GM13976 (cell line): ENCODE results near the gene MYCBP.

Experiments used
- DNase-seq: peaks from one replicate; pipeline ENCODE4 v3.0.0; 2012; ENCODE audit warnings: low spot score
- in situ Hi-C: fragments of 300-500 bp; cut with MboI; formaldehyde crosslinking; loops from one replicate; pipeline ENCODE4 v1.12.0; 2022; ENCODE audit warnings: low sequenced_read_pairs, mixed read lengths, inconsistent platforms; ENCODE audit not compliant: unreplicated experiment
- TF ChIP-seq, protein P1 (sequence below): IDR thresholded peaks from 2 replicates; pipeline ENCODE4 v1.5.1; 2012; ENCODE audit warnings: borderline replicate concordance, mild to moderate bottlenecking; ENCODE audit not compliant: insufficient read depth; ENCODE audit errors: extremely low read depth, missing control alignments, control extremely low read depth

The MYCBP gene

DNA sequence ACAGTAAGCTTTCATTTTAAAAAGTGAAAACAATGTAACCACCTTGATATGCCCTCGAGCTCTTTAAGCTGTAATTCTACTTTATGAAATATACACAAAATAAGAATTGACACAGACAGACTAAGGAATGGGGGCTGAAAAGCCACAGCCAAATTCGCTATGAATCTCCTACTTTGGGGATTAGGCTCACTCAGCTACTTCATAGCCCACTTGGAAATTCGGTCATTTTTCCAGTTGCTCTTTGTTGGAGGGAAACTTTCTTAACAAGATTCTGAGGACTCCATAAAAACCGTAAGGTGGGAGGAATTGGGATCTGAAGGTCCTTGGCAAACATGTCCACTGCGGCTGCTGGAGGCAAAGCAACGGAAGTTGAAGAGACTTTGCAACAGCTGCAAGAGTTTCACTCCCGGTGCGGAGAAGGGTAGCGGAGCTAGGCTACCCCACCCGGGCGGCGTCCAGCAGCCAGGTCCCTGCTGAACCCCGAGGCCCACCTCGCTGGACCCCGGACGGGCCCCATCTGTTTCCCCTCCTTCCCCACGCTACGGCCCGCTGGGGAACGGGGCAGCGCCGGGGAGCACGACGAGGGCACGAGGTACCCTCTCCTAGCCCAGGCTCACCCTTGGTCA, 634 bp downstream of the MYCBP start:
- TF ChIP-seq, protein P1, sequence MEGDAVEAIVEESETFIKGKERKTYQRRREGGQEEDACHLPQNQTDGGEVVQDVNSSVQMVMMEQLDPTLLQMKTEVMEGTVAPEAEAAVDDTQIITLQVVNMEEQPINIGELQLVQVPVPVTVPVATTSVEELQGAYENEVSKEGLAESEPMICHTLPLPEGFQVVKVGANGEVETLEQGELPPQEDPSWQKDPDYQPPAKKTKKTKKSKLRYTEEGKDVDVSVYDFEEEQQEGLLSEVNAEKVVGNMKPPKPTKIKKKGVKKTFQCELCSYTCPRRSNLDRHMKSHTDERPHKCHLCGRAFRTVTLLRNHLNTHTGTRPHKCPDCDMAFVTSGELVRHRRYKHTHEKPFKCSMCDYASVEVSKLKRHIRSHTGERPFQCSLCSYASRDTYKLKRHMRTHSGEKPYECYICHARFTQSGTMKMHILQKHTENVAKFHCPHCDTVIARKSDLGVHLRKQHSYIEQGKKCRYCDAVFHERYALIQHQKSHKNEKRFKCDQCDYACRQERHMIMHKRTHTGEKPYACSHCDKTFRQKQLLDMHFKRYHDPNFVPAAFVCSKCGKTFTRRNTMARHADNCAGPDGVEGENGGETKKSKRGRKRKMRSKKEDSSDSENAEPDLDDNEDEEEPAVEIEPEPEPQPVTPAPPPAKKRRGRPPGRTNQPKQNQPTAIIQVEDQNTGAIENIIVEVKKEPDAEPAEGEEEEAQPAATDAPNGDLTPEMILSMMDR = no peak
- in situ Hi-C loops = no loop called here
- DNase-seq = peak; percentile 52

DNA sequence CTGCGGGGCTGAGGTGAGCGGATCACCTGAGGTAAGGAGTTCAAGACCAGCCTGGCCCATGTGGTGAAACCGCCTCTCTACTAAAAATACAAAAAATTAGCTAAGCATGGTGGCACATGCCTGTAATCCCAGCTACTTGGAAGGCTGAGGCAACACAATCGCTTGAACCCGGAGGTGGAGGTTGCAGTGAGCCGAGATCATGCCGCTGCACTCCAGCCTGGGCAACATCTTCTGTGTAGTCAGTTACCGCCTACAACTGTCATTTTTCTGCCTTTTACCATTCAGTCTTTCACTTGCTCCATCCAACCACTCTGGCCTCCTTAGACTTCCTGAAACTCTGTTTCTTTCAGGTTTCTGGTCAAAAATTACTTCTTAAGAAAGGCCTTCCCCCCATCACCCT, 2.2 kb downstream of the MYCBP start:
- no peak for DNase-seq
- TF ChIP-seq, protein P1 = no peak
- in situ Hi-C loops = no loop called here

DNA sequence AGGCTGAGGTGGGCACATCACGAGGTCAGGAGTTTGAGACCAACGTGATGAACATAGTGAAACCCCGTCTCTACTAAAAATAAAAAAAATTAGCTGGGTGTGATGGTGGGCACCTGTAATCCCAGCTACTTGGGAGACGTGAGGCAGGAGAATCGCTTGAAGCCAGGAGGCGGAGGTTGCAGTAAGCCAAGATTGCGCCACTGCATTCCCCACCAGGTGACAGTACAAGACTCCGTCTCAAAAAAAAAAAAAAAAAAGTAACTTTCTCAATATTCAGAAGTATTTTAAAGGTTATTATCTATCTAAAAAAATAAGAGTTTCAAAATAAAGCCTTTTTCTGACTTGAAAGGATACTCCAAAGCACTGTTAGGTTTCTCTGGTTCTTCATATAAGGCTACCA, 5.9 kb downstream of the MYCBP start:
- no peak for DNase-seq
- TF ChIP-seq, protein P1 = no peak
- in situ Hi-C loops = no loop called here

DNA sequence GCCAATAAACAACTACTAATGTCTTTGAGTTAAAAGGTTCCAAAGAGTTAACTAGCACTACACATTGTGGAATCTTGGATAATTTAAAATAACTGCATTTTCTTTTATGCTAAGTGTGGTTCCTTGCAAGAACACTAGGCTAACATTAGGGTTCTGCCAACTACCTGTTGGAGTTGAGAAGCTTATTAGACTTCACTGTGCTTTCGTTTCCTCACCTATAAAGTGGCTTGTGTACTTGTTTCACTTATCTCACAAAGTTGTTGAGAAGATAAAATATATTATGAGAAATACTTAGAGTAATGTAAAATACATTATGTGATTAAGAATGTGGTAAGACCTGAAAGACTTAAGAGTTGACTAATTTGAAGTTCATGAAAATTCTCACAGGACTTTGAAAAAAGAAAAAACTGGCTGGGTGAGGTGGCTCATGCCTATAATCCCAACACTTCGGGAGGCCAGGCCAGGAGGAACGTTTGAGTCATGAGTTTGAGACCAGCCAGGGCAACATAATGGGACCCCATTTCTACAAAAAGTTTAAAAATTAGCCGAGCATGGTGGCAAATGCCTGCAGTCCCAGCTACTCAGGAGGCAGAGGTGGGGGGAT, 7.9 kb downstream of the MYCBP start:
- in situ Hi-C loops = no loop called here
- TF ChIP-seq, protein P1 = no peak
- no peak for DNase-seq

DNA sequence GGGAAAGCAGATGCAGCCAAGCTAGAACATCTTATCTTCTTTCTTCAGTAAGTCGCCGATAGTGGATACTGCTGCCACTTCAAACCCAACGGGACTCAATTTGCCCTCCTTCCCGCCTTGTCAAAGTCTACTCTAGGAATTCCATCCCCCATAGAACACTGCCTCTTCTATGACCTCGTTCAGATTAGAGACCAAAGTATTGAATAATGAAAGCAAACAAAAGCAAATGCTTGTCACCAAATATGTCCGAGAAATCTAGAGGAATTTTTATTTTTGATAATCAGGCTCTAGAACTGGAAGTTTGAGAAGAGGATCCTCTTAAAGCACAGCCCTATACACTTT, 12.7 kb downstream of the MYCBP start:
- in situ Hi-C loops = no loop called here

DNA sequence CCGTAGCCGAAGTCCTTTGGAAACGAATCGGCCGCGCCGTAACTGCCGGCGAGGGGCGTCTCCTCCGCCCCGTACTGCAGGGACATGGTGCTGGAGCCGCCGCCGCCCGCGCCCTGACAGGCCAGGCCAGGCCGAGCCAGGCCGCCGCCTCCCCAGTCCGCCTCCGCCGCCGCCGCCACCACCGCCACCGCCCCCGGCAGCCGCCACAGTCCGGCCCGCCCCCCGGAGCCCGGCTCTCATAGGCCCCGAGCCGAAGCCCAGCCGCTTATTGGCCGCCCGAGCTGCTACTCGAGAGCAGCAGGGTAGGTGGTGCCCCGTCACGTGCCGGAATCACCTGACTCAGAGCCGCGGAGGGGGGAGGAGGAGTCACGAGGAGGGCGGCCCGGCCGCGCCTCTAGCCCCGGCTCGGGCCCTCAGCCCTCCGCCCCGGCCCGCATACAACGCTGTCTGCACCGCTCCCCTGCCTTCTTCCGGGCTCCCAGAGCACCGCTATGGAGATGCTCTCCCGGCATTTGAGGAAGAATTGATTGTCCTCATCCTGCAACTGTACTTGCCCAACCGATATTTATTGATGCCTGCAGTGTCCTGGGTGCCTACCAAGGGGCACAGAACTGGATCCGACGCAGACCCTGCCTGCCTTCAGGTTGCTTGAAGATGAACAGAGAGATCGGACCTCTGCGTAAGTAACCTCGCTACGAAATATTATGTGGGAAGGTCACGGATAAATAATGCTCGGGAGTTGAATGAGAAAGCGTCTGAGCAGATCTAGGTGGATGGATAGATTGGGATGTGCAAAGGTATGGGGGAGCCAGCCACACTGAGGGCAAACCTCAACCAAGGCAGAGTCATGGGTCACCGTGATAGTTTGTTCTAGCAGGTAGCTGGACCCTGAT, 13.3 kb downstream of the MYCBP start, which contains the start of gene RRAGC:
Gene RRAGC, minus strand, starts transcription at position 212 of the 893 bp plus-strand sequence. Its CDS starts 126 bp downstream, at position 86.
- DNase-seq = peak; percentile 100
- TF ChIP-seq, protein P1 = no peak
- in situ Hi-C loops = no loop called here

More for the DNA sequence above, 12.7 kb downstream of the MYCBP start:
- TF ChIP-seq, protein P1 = no peak
- no peak for DNase-seq
